Adrenal gland (tissue), 5 donors: ENCODE results near the gene FAF1.

Experiments used
- CTCF ChIP-seq, 6 experiments: fragments of 450-650 bp in 4 of 6; fragments of 200-600 bp in 2 of 6; sonication (generic) in 1 of 6; IDR thresholded peaks; 1 replicate in 5 of 6; 2 replicates in 1 of 6; pipeline versions ENCODE4 v1.5.1 to v1.8.0; 2016 to 2021; ENCODE audit warnings: antibody characterized with exemption in 6 of 6, mild to moderate bottlenecking in 2 of 6, moderate library complexity in 1 of 6
- POLR2A ChIP-seq, 2 donors: fragments of 450-650 bp; IDR thresholded peaks; one replicate each; pipeline ENCODE4 v1.6.1; 2017; ENCODE audit warnings: antibody characterized with exemption in 2 of 2, mild to moderate bottlenecking in 2 of 2, moderate library complexity in 1 of 2
- donor health status: DM: no; HTN: no; CAD: no.

- TF ChIP-seq CTCF (IDR thresholded peaks at IDR 0.05) (no peak), POLR2A (IDR thresholded peaks at IDR 0.05) (no peak)
These were observed 151.8 kb downstream of the FAF1 start for GRCh38 chr1:50808296-50808695.
